ENCODE measurements around the gene POLR3B. TPM values are rescaled to one million over a fixed set of nuclear protein-coding genes. Genes with fewer than 3 reads are reported as not detected.

Gene POLR3B
- total and polyA plus RNA-seq, 4 donors, result 5.4 to 12.2 (median 7.0) TPM

GRCh38 chr12:106517314-106517713 is 159.8 kb downstream of the POLR3B start:
- Histone ChIP-seq H3K9me3 (ENCODE audit: control insufficient read depth in 4 of 4, low read length in 3 of 4) (no peaks in the 10 kb centered on the region), H3K27ac (ENCODE audit: low read depth in 1 of 2, low read length in 2 of 2) (no peak overlapping the region), H3K4me1 (ENCODE audit: control insufficient read depth in 4 of 4, insufficient read depth in 4 of 4, low read length in 3 of 4) (no peaks in the 10 kb centered on the region), H3K36me3 (ENCODE audit: control insufficient read depth in 4 of 4, insufficient read depth in 3 of 4, low read depth in 1 of 4, low read length in 3 of 4) (no peaks in the 10 kb centered on the region), H3K4me3 (ENCODE audit: low read depth in 1 of 3, low read length in 3 of 3) (no peak overlapping the region), H3K9ac (ENCODE audit: low read depth in 1 of 2, low read length in 2 of 2) (no peak overlapping the region), H3K27me3 (ENCODE audit: control insufficient read depth in 4 of 4, insufficient read depth in 4 of 4, low read length in 3 of 4) (no peaks in the 10 kb centered on the region)
- TF ChIP-seq NR2F2 (IDR thresholded peaks at IDR 0.05) (no peak), YY1 (IDR thresholded peaks at IDR 0.05) (no peak), HNF4G (IDR thresholded peaks at IDR 0.05) (no peak)
- DNase-seq (ENCODE audit: low spot score), result no peak
- WGBS, result 93% methylated on average over 1 of the region's 1 CpG

GRCh38 chr12:106519607-106520021 is 162.1 kb downstream of the POLR3B start:
- Histone ChIP-seq H3K27ac (ENCODE audit: low read depth in 1 of 2, low read length in 2 of 2) (no peak overlapping the region), H3K27me3 (ENCODE audit: control insufficient read depth in 4 of 4, insufficient read depth in 4 of 4, low read length in 3 of 4) (no peaks in the 10 kb centered on the region), H3K4me3 (ENCODE audit: low read depth in 1 of 3, low read length in 3 of 3) (no peak overlapping the region), H3K4me1 (ENCODE audit: control insufficient read depth in 4 of 4, insufficient read depth in 4 of 4, low read length in 3 of 4) (no peaks in the 10 kb centered on the region), H3K36me3 (ENCODE audit: control insufficient read depth in 4 of 4, insufficient read depth in 3 of 4, low read depth in 1 of 4, low read length in 3 of 4) (no peaks in the 10 kb centered on the region), H3K9ac (ENCODE audit: low read depth in 1 of 2, low read length in 2 of 2) (no peak overlapping the region), H3K9me3 (ENCODE audit: control insufficient read depth in 4 of 4, low read length in 3 of 4) (no peaks in the 10 kb centered on the region)
- TF ChIP-seq FOXA1 (IDR thresholded peaks at IDR 0.05), result no peak
- WGBS, result 87% methylated on average over 9 of the region's 9 CpGs
- DNase-seq (ENCODE audit: low spot score), result no peak

DNA sequence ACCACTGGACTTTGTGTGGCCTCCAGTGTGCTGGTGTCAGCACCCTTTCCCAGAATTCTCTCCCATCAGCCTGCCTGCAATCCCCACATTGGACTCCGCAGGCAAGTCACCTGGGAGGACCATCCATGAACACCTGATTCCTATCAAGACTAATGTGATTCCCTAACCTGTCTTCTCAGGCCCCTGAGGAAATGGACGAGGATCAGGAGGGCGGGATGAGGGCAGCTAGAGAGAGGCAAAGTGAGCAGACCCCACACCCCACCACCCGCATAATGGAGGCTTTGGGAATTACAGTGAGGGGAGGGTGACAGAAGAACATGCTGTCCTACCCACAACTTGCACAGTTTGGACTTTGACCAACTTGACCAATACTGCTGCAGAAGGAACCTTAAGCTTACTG is 164.4 kb downstream of the POLR3B start:
- TF ChIP-seq RXRA (IDR thresholded peaks at IDR 0.05), result no peak
- TF ChIP-seq HNF4G (IDR thresholded peaks at IDR 0.05), result no peak
- TF ChIP-seq MAX (IDR thresholded peaks at IDR 0.05), result no peak
- no peak for TF ChIP-seq NR2F2 (IDR thresholded peaks at IDR 0.05)
- no peak for TF ChIP-seq RAD21 (IDR thresholded peaks at IDR 0.05)
- no peak for TF ChIP-seq ATF3 (IDR thresholded peaks at IDR 0.05)
- TF ChIP-seq HNF4A (conservative IDR thresholded peaks at IDR 0.05), result no peak
- no peak for TF ChIP-seq ZBTB33 (IDR thresholded peaks at IDR 0.05)
- TF ChIP-seq, protein P1, sequence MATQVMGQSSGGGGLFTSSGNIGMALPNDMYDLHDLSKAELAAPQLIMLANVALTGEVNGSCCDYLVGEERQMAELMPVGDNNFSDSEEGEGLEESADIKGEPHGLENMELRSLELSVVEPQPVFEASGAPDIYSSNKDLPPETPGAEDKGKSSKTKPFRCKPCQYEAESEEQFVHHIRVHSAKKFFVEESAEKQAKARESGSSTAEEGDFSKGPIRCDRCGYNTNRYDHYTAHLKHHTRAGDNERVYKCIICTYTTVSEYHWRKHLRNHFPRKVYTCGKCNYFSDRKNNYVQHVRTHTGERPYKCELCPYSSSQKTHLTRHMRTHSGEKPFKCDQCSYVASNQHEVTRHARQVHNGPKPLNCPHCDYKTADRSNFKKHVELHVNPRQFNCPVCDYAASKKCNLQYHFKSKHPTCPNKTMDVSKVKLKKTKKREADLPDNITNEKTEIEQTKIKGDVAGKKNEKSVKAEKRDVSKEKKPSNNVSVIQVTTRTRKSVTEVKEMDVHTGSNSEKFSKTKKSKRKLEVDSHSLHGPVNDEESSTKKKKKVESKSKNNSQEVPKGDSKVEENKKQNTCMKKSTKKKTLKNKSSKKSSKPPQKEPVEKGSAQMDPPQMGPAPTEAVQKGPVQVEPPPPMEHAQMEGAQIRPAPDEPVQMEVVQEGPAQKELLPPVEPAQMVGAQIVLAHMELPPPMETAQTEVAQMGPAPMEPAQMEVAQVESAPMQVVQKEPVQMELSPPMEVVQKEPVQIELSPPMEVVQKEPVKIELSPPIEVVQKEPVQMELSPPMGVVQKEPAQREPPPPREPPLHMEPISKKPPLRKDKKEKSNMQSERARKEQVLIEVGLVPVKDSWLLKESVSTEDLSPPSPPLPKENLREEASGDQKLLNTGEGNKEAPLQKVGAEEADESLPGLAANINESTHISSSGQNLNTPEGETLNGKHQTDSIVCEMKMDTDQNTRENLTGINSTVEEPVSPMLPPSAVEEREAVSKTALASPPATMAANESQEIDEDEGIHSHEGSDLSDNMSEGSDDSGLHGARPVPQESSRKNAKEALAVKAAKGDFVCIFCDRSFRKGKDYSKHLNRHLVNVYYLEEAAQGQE (IDR thresholded peaks at IDR 0.05), result no peak
- TF ChIP-seq GABPA (IDR thresholded peaks at IDR 0.05 in 1 of 2, conservative IDR thresholded peaks at IDR 0.05 in 1 of 2), result no peak
- TF ChIP-seq JUND (IDR thresholded peaks at IDR 0.05), result no peak
- no peak for TF ChIP-seq FOXA2 (IDR thresholded peaks at IDR 0.05)
- no peak for TF ChIP-seq CTCF (IDR thresholded peaks at IDR 0.05; ENCODE audit: low read depth, low read length, missing input control)
- no peak for TF ChIP-seq EGR1 (IDR thresholded peaks at IDR 0.05; ENCODE audit: low read depth in 2 of 2)
- TF ChIP-seq SP1 (IDR thresholded peaks at IDR 0.05), result no peak
- no peak for TF ChIP-seq TAF1 (conservative IDR thresholded peaks at IDR 0.05)
- 92% methylated on average over 4 of the region's 4 CpGs for WGBS
- H3K27ac ChIP-seq (ENCODE audit: low read depth in 1 of 2, low read length in 2 of 2), result no peak overlapping the region
- no peak overlapping the region for H3K9ac ChIP-seq (ENCODE audit: low read depth in 1 of 2, low read length in 2 of 2)
- DNase-seq (ENCODE audit: low spot score), result no peak
- H3K4me3 ChIP-seq (ENCODE audit: low read depth in 1 of 3, low read length in 3 of 3), result no peak overlapping the region
- H3K9me3 ChIP-seq (ENCODE audit: control insufficient read depth in 4 of 4, low read length in 3 of 4), result no peaks in the 10 kb centered on the region
- no peaks in the 10 kb centered on the region for H3K27me3 ChIP-seq (ENCODE audit: control insufficient read depth in 4 of 4, insufficient read depth in 4 of 4, low read length in 3 of 4)
- no peaks in the 10 kb centered on the region for H3K4me1 ChIP-seq (ENCODE audit: control insufficient read depth in 4 of 4, insufficient read depth in 4 of 4, low read length in 3 of 4)
- no peaks in the 10 kb centered on the region for H3K36me3 ChIP-seq (ENCODE audit: control insufficient read depth in 4 of 4, insufficient read depth in 3 of 4, low read depth in 1 of 4, low read length in 3 of 4)

Data from liver (tissue), 9 donors.